OCI-LY7 (cell line): ENCODE data around the gene KIF13A.

Experiments
- EZH2phosphoT487 ChIP-seq: fragments of 200-600 bp; sonication (generic); IDR thresholded peaks from 2 replicates; pipeline ENCODE4 v1.6.1; 2018; ENCODE audit warnings: low read depth, borderline replicate concordance, mild to moderate bottlenecking, mixed run types, antibody characterized with exemption, low read length, moderate library complexity, mixed read lengths
- TF ChIP-seq, protein P1 (sequence below): fragments of 200-600 bp; sonication (generic); conservative IDR thresholded peaks from 2 replicates; pipeline ENCODE4 v1.5.1; 2014; ENCODE audit warnings: mild to moderate bottlenecking, antibody characterized with exemption, low read length, moderate library complexity, mixed read lengths

DNA sequence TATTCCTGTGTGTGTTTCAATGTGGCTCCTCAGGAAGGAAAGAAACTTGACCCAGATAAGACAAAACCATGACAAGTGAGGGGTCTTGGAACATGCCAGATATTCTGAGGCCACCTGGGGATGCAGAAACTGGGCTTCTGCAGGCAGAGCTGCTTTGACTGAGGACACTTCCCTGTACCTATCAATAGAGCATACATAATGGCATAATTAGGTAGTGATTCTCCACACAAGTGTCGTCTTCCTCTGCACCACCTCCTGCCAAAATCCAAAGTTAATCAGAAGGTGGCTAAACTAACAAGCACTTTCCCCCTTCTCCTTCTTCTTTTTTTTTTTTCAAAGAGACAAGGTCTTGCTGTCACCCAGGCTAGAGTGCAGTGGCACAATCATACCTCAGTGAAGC lies 97.1 kb downstream of the KIF13A start:
- TF ChIP-seq, protein P1, sequence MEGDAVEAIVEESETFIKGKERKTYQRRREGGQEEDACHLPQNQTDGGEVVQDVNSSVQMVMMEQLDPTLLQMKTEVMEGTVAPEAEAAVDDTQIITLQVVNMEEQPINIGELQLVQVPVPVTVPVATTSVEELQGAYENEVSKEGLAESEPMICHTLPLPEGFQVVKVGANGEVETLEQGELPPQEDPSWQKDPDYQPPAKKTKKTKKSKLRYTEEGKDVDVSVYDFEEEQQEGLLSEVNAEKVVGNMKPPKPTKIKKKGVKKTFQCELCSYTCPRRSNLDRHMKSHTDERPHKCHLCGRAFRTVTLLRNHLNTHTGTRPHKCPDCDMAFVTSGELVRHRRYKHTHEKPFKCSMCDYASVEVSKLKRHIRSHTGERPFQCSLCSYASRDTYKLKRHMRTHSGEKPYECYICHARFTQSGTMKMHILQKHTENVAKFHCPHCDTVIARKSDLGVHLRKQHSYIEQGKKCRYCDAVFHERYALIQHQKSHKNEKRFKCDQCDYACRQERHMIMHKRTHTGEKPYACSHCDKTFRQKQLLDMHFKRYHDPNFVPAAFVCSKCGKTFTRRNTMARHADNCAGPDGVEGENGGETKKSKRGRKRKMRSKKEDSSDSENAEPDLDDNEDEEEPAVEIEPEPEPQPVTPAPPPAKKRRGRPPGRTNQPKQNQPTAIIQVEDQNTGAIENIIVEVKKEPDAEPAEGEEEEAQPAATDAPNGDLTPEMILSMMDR: no peak
- TF ChIP-seq EZH2phosphoT487: no peak
